HG02885 (cell line): ENCODE results near the gene HACL1.

Source experiments
- ATAC-seq: cut with Tn5 transposase; IDR thresholded peaks from one replicate; pipeline ENCODE4 v1.9.1; 2021; ENCODE audit warnings: mild to moderate bottlenecking; ENCODE audit not compliant: unreplicated experiment, poor library complexity

The HACL1 gene

GRCh38 chr3:15601399-15602145 is at the start of gene HACL1, which contains the start of gene BTD:
Gene HACL1, minus strand, starts transcription at chr3:15601569. Its CDS starts 106 bp downstream, at chr3:15601463.
Gene BTD, plus strand, starts transcription at chr3:15601745. Its CDS starts 33,695 bp downstream, at chr3:15635440.
- ATAC-seq: peak; percentile 93

- no peak for ATAC-seq
These were observed 48.5 kb upstream of the HACL1 start for GRCh38 chr3:15649858-15650257.

GRCh38 chr3:15649341-15649740 is 48.0 kb upstream of the HACL1 start:
- ATAC-seq: no peak

- peak; percentile 94 for ATAC-seq
These were observed 46.3 kb upstream of the HACL1 start for GRCh38 chr3:15647611-15648167.

GRCh38 chr3:15646851-15647511 is 45.6 kb upstream of the HACL1 start:
- ATAC-seq: no peak

- no peak for ATAC-seq
These were observed 44.6 kb upstream of the HACL1 start for GRCh38 chr3:15645740-15646501.

- ATAC-seq: no peak
These were observed 43.9 kb upstream of the HACL1 start for GRCh38 chr3:15645246-15645645.

- no peak for ATAC-seq
These were observed 37.5 kb upstream of the HACL1 start for GRCh38 chr3:15638891-15639262.

- ATAC-seq: no peak
These were observed 37.0 kb upstream of the HACL1 start for GRCh38 chr3:15638193-15638890.

- ATAC-seq: no peak
These were observed 36.0 kb upstream of the HACL1 start for GRCh38 chr3:15637131-15637951.

- ATAC-seq: no peak
These were observed 34.8 kb upstream of the HACL1 start for GRCh38 chr3:15636028-15636709.

GRCh38 chr3:15635121-15635661 is 33.8 kb upstream of the HACL1 start:
- no peak for ATAC-seq

- no peak for ATAC-seq
These were observed 33.3 kb upstream of the HACL1 start for GRCh38 chr3:15634671-15635070.

- ATAC-seq: no peak
These were observed 32.6 kb upstream of the HACL1 start for GRCh38 chr3:15633766-15634598.

- no peak for ATAC-seq
These were observed 31.8 kb upstream of the HACL1 start for GRCh38 chr3:15633159-15633558.

GRCh38 chr3:15632212-15632580 is 30.8 kb upstream of the HACL1 start:
- ATAC-seq: no peak

GRCh38 chr3:15631426-15632211 is 30.2 kb upstream of the HACL1 start:
- no peak for ATAC-seq
